Neural progenitor cell (in vitro differentiated cells): ENCODE measurements around the gene H3-3A.

ENCODE experiments used
- EZH2phosphoT487 ChIP-seq: fragments of 200-600 bp; sonication (generic); IDR thresholded peaks from 2 replicates; pipeline ENCODE4 v1.6.1; 2017; ENCODE audit warnings: antibody characterized with exemption
- TF ChIP-seq, protein P1 (sequence below): fragments of 200-600 bp; sonication (generic); IDR thresholded peaks from 2 replicates; pipeline ENCODE4 v1.5.1; 2017; ENCODE audit warnings: antibody characterized with exemption, mild to moderate bottlenecking

DNA sequence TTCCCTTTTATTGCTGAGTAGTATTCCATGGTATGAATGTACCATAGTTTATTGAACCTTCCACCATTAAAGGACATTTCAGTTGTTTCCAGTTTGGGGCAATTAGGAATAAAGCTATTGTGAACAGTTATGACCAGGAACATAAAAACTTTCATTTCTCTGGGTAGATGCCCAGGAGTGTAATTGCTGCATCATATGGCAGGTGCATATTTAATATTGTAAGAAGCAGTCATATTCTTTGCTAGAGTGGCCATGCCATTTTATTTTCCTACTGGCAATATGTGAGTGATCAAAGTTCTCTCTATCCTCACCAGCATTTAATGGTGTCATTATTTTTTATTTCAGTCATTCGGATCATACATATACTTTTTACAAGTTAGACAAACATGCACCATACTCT, 23.9 kb upstream of the H3-3A start:
- TF ChIP-seq, protein P1, sequence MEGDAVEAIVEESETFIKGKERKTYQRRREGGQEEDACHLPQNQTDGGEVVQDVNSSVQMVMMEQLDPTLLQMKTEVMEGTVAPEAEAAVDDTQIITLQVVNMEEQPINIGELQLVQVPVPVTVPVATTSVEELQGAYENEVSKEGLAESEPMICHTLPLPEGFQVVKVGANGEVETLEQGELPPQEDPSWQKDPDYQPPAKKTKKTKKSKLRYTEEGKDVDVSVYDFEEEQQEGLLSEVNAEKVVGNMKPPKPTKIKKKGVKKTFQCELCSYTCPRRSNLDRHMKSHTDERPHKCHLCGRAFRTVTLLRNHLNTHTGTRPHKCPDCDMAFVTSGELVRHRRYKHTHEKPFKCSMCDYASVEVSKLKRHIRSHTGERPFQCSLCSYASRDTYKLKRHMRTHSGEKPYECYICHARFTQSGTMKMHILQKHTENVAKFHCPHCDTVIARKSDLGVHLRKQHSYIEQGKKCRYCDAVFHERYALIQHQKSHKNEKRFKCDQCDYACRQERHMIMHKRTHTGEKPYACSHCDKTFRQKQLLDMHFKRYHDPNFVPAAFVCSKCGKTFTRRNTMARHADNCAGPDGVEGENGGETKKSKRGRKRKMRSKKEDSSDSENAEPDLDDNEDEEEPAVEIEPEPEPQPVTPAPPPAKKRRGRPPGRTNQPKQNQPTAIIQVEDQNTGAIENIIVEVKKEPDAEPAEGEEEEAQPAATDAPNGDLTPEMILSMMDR: no peak
- no peak for TF ChIP-seq EZH2phosphoT487
